Measurements from ENCODE around the gene GEMIN4. TPM values are rescaled to one million over a fixed set of nuclear protein-coding genes. Genes with fewer than 3 reads are reported as not detected.

GEMIN4 gene
- total RNA-seq, 4 donors from 2014 or later, result 13.9 to 21.6 (median 17.9) TPM

DNA sequence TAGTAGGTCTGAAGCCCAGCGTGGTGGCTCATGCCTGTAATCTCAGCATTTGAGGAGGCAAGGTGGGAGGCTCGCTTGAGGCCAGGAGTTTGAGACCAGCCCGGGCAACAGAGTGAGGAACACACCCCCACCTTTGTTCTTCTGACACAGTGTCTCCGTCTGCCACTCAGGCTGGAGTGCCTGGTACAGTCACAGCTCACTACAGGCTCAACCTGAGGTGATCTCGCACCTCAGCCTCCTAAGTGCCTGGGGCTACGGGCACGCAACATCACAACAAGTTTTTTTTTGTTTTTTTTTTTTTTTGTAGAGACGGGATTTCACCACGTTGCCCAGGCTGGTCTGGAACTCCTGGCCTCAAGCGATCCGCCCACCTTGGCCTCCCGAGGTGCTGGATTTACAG lies 26.3 kb downstream of the GEMIN4 start:
- ATAC-seq, result no peak
- H3K4me1 ChIP-seq, result peaks cover 0 to under 1% (median 0%) of the 10 kb centered on the region in 3 donors

DNA sequence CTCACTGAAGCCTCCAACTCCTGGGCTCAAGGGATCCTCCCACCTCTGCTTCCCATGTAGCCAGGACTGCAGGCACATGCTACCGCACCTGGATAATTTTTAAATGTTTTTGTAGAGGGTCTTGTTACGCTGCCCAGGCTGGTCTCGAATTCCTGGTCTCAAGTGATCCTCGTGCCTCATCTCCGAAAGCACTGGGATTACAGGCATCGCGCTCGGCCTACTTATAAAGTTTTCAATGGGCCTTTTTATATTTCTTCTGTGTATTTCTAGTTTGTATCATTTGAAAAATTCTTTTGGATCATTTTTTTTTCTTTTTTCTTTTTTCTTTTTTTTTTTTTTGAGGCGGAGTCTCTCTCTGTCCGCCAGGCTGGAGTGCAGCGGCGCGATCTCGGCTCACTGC lies 27.0 kb downstream of the GEMIN4 start:
- TF ChIP-seq EP300 (IDR thresholded peaks at IDR 0.05) (no peak), POLR2AphosphoS5 (IDR thresholded peaks at IDR 0.05) (no peak), POLR2A (IDR thresholded peaks at IDR 0.05) (no peak)
- TF ChIP-seq, protein P1, sequence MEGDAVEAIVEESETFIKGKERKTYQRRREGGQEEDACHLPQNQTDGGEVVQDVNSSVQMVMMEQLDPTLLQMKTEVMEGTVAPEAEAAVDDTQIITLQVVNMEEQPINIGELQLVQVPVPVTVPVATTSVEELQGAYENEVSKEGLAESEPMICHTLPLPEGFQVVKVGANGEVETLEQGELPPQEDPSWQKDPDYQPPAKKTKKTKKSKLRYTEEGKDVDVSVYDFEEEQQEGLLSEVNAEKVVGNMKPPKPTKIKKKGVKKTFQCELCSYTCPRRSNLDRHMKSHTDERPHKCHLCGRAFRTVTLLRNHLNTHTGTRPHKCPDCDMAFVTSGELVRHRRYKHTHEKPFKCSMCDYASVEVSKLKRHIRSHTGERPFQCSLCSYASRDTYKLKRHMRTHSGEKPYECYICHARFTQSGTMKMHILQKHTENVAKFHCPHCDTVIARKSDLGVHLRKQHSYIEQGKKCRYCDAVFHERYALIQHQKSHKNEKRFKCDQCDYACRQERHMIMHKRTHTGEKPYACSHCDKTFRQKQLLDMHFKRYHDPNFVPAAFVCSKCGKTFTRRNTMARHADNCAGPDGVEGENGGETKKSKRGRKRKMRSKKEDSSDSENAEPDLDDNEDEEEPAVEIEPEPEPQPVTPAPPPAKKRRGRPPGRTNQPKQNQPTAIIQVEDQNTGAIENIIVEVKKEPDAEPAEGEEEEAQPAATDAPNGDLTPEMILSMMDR (IDR thresholded peaks at IDR 0.05), result no peak
- Histone ChIP-seq H3K27ac (no peak overlapping the region), H3K4me3 (no peak overlapping the region), H3K27me3 (no peaks in the 10 kb centered on the region), H3K36me3 (no peaks in the 10 kb centered on the region), H3K4me1 (no peaks in the 10 kb centered on the region), H3K9me3 (no peaks in the 10 kb centered on the region)
- ATAC-seq, result no peak
- WGBS, 2 donors (ENCODE audit: low coverage in 1 of 2), result 83 to 98% methylated on average over 2 to 9 of the region's 14 CpGs

More for the DNA sequence above, 26.3 kb downstream of the GEMIN4 start:
- no peak overlapping the region for H3K4me3 ChIP-seq
- 71 to 90% methylated on average over 2 to 8 of the region's 12 CpGs for WGBS, 2 donors (ENCODE audit: low coverage in 1 of 2)
- TF ChIP-seq EP300 (IDR thresholded peaks at IDR 0.05) (no peak), POLR2AphosphoS5 (IDR thresholded peaks at IDR 0.05) (no peak)
- no peaks in the 10 kb centered on the region for H3K36me3 ChIP-seq
- H3K27ac ChIP-seq, result no peak overlapping the region
- no peaks in the 10 kb centered on the region for H3K9me3 ChIP-seq
- no peaks in the 10 kb centered on the region for H3K27me3 ChIP-seq

DNA sequence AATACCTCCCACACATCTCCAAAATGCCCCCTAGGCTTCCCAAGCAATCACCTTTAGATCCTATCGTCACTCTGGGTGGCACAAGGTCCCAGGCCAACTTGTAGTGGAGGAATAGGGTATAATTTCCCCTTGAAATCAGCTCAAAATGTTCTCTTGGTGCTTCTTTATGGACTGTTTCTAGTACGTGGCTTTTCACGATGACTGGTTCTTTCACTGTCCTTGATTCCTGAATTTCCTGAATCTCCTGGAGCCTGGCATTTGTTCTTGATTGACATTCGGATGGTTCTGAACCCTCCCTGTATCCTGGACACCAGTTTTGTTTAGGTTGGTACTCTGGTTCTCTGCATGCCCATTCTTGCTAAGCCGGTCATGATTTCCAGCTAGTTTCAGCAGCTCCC lies 30.5 kb downstream of the GEMIN4 start:
- TF ChIP-seq, protein P1 (IDR thresholded peaks at IDR 0.05), result no peak
- TF ChIP-seq EP300 (IDR thresholded peaks at IDR 0.05), result no peak
- TF ChIP-seq POLR2A (IDR thresholded peaks at IDR 0.05), result no peak
- no peak for TF ChIP-seq POLR2AphosphoS5 (IDR thresholded peaks at IDR 0.05)
- H3K27ac ChIP-seq, result no peak overlapping the region
- ATAC-seq, result no peak
- peaks cover 0 to 8% (median 0%) of the 10 kb centered on the region in 3 donors for H3K4me1 ChIP-seq
- no peak overlapping the region for H3K4me3 ChIP-seq
- peaks cover 0 to 4% of the 10 kb centered on the region in 2 donors for H3K36me3 ChIP-seq
- no peaks in the 10 kb centered on the region for H3K9me3 ChIP-seq
- 80 to 81% methylated on average over 4 to 5 of the region's 5 CpGs for WGBS, 2 donors (ENCODE audit: low coverage in 1 of 2)
- no peaks in the 10 kb centered on the region for H3K27me3 ChIP-seq

DNA sequence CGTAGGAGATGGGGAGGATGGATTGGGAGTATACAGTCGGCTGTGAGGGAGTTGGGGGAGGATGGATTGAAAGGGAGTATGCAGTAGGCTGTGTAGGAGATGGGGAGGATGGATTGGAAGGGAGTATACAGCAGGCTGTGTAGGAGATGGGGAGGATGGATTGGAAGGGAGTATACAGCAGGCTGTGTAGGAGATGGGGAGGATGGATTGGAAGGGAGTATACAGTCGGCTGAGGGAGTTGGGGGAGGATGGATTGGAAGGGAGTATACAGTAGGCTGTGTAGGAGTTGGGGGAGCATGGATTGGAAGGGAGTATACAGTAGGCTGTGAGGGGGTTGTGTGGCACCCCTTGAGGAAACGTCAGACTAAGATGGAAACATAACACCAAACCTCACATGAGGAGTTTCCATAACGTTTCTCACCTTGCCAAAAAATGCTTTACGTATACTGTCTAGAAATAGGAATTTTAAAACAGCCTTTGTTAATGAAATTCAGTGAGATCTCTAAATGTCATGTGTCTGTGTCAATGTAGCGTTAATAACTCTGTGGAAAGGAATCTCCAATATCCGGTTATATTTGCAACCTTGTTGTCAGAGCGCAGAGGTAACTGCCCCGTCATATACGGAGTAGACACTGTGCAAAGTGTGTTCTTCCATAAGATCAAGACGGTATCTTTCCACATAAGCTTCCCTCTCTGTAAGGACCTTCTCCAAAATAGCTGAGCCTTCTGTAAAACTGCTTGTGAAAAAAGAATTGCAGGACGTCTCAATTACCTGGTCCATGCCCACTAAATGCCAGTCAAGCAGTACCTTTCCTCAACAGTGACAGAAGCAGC lies 31.1 kb downstream of the GEMIN4 start:
- WGBS, 2 donors (ENCODE audit: low coverage in 1 of 2), result 70 to 74% methylated on average over 8 to 13 of the region's 13 CpGs
- H3K36me3 ChIP-seq, result peaks cover 0 to 4% of the 10 kb centered on the region in 2 donors
- H3K27me3 ChIP-seq, result no peaks in the 10 kb centered on the region
- peaks cover 0 to 14% (median 0%) of the 10 kb centered on the region in 3 donors for H3K4me1 ChIP-seq
- H3K27ac ChIP-seq, result no peak overlapping the region
- no peak for ATAC-seq
- no peak for TF ChIP-seq EP300 (IDR thresholded peaks at IDR 0.05)
- TF ChIP-seq, protein P1 (IDR thresholded peaks at IDR 0.05), result no peak
- TF ChIP-seq POLR2AphosphoS5 (IDR thresholded peaks at IDR 0.05), result no peak
- no peak for TF ChIP-seq POLR2A (IDR thresholded peaks at IDR 0.05)
- no peaks in the 10 kb centered on the region for H3K9me3 ChIP-seq
- no peak overlapping the region for H3K4me3 ChIP-seq

DNA sequence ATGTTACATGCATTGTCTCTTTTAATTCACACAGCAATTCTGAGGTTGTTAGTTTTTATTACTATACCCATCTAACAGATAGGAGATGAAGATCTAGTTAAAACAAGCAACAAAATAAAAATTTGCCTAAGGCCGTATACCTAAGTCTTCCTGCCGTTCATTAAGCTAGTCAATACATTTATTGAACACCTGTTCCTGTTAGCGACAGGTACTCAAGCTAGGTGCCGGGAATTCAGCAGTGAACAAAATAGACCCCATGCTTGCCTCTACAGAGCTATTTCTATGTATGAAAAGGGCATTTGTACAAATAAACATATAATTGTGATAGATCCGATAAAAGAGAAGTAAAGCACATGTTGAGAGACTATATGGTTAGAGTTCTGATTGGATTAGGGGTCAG lies 34.0 kb downstream of the GEMIN4 start:
- 86 to 95% methylated on average over 5 of the region's 5 CpGs for WGBS, 2 donors (ENCODE audit: low coverage in 1 of 2)
- peaks cover 0 to 34% (median 0%) of the 10 kb centered on the region in 3 donors for H3K4me1 ChIP-seq
- H3K36me3 ChIP-seq, result peaks cover 0 to 4% of the 10 kb centered on the region in 2 donors
- H3K9me3 ChIP-seq, result no peaks in the 10 kb centered on the region
- no peak overlapping the region for H3K4me3 ChIP-seq
- no peak overlapping the region for H3K27ac ChIP-seq
- H3K27me3 ChIP-seq, result no peaks in the 10 kb centered on the region
- TF ChIP-seq EP300 (IDR thresholded peaks at IDR 0.05) (no peak), POLR2AphosphoS5 (IDR thresholded peaks at IDR 0.05) (no peak), POLR2A (IDR thresholded peaks at IDR 0.05) (no peak)
- TF ChIP-seq, protein P1 (IDR thresholded peaks at IDR 0.05), result no peak
- no peak for ATAC-seq
